ENCODE data around the gene CP.

Gene CP

GRCh38 chr3:149258298-149258697, 36.7 kb upstream of the CP start:
- TF ChIP-seq, protein P1, sequence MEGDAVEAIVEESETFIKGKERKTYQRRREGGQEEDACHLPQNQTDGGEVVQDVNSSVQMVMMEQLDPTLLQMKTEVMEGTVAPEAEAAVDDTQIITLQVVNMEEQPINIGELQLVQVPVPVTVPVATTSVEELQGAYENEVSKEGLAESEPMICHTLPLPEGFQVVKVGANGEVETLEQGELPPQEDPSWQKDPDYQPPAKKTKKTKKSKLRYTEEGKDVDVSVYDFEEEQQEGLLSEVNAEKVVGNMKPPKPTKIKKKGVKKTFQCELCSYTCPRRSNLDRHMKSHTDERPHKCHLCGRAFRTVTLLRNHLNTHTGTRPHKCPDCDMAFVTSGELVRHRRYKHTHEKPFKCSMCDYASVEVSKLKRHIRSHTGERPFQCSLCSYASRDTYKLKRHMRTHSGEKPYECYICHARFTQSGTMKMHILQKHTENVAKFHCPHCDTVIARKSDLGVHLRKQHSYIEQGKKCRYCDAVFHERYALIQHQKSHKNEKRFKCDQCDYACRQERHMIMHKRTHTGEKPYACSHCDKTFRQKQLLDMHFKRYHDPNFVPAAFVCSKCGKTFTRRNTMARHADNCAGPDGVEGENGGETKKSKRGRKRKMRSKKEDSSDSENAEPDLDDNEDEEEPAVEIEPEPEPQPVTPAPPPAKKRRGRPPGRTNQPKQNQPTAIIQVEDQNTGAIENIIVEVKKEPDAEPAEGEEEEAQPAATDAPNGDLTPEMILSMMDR (IDR thresholded peaks at IDR 0.05): no peak
- no peak for TF ChIP-seq ZFX (IDR thresholded peaks at IDR 0.05; ENCODE audit: borderline replicate concordance)
- no peak overlapping the region for H3K27ac ChIP-seq

DNA sequence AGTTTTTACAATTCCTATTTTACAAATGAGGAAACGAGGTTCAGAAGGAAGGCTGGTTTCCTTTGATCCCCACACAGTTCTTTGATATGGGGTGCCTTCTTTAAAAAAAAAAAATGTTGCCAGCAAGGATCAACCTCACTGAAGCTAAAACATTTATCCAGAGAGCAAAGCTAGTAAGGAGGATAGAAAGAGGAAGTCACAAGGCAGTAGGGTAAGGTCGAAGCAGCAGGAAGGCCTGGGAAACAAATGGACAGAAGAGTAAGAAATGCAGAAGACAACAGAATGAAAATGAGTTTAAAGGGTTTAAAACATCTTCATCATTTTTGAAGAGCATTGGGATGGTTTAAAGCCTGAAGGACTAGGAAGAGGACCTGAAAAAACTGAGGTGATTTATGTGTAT, 30.6 kb upstream of the CP start:
- TF ChIP-seq, protein P1 (IDR thresholded peaks at IDR 0.05): no peak
- no peak for TF ChIP-seq ZFX (IDR thresholded peaks at IDR 0.05; ENCODE audit: borderline replicate concordance)
- H3K27ac ChIP-seq: no peak overlapping the region

DNA sequence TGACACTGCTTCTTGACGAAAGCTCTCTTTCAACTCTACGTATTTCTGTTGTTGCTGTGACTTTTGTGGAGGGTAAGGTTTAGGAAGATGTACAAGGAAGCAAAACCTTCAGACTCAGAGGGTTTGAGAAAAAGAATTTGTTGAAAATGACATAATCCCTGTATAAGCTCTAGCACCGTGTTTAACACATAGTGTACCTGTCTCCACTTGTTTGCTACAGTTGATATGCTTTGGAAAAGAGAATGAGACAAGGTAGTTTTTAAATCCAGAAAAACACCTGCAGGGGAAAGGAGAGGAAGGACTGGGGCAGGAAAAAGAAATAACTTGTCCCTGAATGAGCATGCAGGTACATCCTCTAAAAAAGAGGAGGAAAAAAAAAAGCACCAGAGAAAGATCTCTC, 29.6 kb upstream of the CP start:
- TF ChIP-seq ZFX (IDR thresholded peaks at IDR 0.05; ENCODE audit: borderline replicate concordance): no peak
- TF ChIP-seq, protein P1 (IDR thresholded peaks at IDR 0.05): no peak
- no peak overlapping the region for H3K27ac ChIP-seq

DNA sequence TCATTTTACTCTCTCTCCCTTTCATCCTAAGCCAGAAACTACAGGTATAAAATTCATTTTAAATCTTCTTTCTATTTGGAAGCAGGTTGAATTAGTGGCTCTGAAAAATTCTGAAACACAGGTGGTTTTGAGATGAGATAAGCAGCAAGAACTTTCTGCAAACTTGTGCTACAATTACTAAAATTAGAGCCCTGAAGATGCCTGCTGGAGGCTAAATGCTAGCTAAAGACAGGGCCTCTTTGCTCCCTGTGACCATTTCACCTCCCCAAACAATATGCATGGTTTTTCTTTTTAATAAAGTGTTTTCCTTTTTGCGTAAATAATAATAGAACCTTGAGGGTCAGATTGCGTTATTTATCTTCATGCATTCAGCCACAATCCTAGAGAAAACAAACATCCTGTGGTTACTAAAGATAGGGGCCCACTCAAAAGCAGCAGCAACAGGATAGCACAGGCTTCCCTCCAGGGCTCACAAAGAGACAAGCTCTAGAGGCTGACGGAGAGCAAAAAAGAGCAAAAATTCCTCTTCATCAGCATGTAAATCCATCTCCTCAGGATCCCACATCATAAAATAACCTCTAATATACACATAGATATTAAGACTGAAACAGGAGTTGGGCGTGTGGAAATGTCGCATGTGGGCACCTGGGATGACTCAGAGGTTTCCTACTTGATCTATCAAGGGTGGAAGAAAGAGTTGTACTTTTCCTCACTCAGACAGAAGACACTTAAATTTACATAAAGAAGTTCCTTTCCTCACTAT, 26.5 kb upstream of the CP start:
- TF ChIP-seq ZFX (IDR thresholded peaks at IDR 0.05; ENCODE audit: borderline replicate concordance): no peak
- TF ChIP-seq, protein P1 (IDR thresholded peaks at IDR 0.05): no peak
- H3K27ac ChIP-seq: peak overlapping the region; percentile 52

DNA sequence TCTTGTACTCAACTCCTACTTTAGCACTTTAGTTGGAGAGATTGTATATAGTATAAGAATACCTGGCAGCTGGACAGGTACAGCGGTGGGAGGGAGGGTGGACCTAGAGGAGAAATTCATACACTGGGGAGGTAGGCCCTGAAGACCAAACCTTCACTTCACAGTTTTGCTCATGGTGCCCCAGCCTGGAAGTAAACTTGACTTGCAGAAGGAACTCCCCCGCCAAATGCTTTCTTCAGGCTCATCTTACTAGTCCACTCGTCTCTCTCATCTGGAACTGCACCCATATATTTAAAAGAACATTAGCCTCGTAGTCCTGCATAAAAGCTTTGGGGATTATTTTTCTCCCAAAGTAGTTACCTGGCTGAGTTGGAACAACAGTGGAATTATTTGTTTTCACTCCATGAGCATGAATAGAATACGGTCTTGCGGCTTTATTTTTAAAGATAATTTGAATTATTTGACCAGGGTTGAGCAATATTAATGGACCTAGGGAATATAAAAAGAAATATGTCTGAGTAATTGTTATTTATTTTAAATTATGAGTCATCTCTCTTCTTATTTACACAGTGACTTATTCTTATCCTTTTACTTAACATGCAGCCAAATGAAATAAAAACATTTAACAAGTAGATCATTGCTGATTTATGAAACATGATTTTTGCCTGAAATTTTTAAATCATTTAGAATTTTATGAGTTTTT, 25.5 kb upstream of the CP start:
- TF ChIP-seq, protein P1 (IDR thresholded peaks at IDR 0.05): no peak
- TF ChIP-seq ZFX (IDR thresholded peaks at IDR 0.05; ENCODE audit: borderline replicate concordance): no peak
- H3K27ac ChIP-seq: peak overlapping the region; percentile 52

- H3K27ac ChIP-seq: peak overlapping the region; percentile 52
- TF ChIP-seq, protein P1 (IDR thresholded peaks at IDR 0.05): no peak
- TF ChIP-seq ZFX (IDR thresholded peaks at IDR 0.05; ENCODE audit: borderline replicate concordance): no peak
Measured at GRCh38 chr3:149245738-149246451, 24.3 kb upstream of the CP start.

Data from 22Rv1 (cell line).